Germinal center (tissue), 1 donor: ENCODE measurements around the gene BTF3L4.
"Not testable (repeated sequence)": the region's sequence is repeated elsewhere in the genome, so short reads cannot be mapped to it uniquely, and the experiment has no call there.

Experiments used
- DNase-seq: peaks from one replicate; pipeline ENCODE4 v3.0.0; 2012; ENCODE audit warnings: mixed read lengths, low spot score

BTF3L4 gene

GRCh38 chr1:52055066-52055865, 829 bp upstream of the BTF3L4 start, which contains the start of gene TXNDC12:
TXNDC12 (minus strand) TSS chr1:52055191; CDS start chr1:52055096, 95 bp downstream.
- peak; percentile 77 for DNase-seq

DNA sequence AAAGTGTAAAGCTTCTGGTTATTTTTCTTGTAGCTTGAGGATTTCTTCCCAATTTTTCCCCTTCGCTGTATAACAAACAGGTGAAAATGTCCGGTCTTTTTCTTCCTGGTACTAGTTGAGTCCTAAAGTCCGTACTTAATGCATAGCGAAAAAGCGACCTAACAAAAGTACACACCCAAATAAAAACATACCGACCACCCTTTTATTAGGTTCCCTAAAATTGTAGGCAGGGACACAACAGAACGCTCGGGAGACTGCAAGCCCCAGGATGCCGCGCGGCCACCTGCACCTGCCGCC, 281 bp upstream of the BTF3L4 start:
- DNase-seq: no peak

- DNase-seq: no peak
Observed at GRCh38 chr1:52056937-52057231, 789 bp downstream of the BTF3L4 start.

DNA sequence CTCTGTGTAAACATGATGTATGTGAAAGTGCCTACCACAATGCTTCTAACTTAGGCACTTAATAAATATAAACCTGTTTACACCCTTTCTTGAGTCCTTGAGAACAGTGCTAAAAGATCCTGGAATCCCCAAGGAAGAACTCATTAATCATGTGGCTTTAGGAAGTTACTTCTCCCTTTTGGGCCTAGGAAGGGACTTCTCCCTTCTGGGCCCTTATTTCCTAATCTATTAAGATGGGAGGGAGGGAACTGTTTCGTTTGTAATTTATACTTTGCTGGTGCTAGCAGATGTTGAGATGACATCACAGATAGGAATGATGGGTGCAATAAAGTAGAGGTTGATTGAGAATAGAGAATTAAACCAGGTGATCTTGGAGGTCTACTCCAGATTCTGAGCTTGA, 1.2 kb downstream of the BTF3L4 start:
- DNase-seq: no peak

GRCh38 chr1:52057876-52058415, 1.9 kb downstream of the BTF3L4 start:
- DNase-seq: no peak

GRCh38 chr1:52059321-52059720, 3.2 kb downstream of the BTF3L4 start:
- no peak for DNase-seq

GRCh38 chr1:52059888-52060287, 3.8 kb downstream of the BTF3L4 start:
- no peak for DNase-seq

GRCh38 chr1:52060822-52061221, 4.7 kb downstream of the BTF3L4 start:
- no peak for DNase-seq

DNA sequence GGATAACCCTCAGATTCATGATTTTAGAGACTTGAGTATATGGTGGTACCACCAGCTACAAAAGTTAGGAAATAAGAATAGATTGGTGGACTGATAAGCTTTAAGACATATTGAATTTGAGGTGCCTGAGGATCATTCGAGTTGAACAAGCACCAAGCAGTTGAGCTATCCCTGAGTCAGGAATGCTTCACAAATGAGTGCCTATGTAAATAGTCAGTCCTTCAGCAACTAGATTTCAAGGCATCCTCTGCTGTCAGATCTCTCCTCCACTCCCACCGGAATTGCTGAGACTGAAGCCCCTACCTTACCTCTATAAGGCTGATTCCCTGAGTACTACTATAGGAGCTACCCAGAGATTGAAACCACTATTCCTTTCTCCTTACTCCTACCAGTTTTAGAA, 7.1 kb downstream of the BTF3L4 start:
- DNase-seq: no peak

- DNase-seq: no peak
Observed at GRCh38 chr1:52070704-52071103, 14.6 kb downstream of the BTF3L4 start.

- no peak for DNase-seq
Observed at GRCh38 chr1:52072291-52072690, 16.2 kb downstream of the BTF3L4 start.

- not testable (repeated sequence) for DNase-seq
Observed at GRCh38 chr1:52077277-52077676, 21.2 kb downstream of the BTF3L4 start.

DNA sequence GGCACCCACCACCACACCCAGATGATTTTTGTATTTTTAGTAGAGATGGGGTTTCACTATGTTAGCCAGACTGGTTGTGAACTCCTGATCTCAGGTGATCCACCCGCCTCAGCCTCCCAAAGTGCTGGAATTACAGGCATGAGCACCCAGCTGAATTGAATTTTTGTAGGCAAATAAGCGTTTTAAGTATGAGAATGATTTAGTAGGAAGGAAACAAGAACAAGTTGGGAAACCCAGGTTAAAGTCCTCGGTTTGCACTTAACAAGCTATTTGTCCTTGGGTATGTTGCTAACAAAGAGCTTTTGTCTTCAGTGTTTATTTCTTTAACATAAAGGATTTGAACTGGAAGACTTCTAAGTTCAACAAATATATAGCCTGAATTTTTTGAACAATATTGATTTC, 23.9 kb downstream of the BTF3L4 start:
- no peak for DNase-seq

DNA sequence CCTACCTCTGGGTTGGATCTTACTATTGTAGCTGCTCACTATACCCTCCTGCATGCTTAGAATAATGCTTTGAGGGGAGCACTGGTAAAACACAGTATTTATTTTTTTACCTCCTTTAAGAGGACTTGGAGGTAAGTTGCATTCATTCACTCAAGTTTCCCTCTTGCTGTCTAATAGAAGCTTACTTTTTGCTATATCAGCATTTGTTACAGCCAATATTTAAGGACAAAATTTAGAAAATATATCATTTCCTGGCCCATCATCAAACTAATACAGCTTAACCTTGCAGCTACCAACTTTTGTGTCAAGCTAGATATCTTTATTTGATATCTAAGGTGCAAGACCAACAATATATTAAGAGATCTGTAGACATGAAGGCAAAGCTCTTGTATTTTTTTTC, 31.8 kb downstream of the BTF3L4 start:
- DNase-seq: not testable (repeated sequence)

DNA sequence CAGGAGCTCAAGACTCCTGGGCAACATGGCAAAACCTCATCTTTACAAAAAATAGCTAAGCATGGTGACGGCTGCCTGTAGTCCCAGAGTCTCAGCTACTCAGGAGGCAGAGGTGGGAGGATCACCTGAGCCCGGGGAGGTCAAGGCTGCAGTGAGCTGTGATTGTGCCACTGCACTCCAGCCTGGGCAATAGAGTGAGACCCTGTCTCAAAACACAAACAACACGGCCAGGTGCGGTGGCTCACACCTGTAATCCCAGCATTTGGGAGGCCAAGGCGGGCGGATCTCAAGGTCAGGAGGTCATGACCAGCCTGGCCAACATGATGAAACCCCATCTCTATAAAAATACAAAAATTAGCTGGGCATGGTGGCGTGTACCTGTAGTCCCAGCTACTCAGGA, 38.2 kb downstream of the BTF3L4 start:
- DNase-seq: not testable (repeated sequence)

DNA sequence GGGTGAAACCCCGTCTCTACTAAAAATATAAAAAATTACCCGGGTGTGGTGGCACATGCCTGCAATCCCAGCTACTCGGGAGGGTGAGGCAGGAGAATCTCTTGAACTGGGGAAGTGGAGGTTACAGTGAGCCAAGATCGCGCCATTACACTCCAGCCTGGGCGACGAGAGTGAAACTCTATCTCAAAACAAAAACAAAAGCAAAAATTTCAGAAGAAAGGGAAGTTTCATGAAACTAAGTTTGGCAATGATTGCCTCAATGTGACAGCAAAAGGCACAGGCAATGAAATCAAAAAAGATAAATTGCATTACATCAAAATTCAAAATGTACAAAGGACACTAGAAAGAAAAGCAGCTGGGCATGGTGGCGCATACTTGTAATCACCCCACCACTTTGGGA, 40.1 kb downstream of the BTF3L4 start:
- DNase-seq: no peak

- no peak for DNase-seq
Observed at GRCh38 chr1:52098139-52098871, 42.2 kb downstream of the BTF3L4 start.

- DNase-seq: no peak
Observed at GRCh38 chr1:52102336-52103013, 46.4 kb downstream of the BTF3L4 start.

DNA sequence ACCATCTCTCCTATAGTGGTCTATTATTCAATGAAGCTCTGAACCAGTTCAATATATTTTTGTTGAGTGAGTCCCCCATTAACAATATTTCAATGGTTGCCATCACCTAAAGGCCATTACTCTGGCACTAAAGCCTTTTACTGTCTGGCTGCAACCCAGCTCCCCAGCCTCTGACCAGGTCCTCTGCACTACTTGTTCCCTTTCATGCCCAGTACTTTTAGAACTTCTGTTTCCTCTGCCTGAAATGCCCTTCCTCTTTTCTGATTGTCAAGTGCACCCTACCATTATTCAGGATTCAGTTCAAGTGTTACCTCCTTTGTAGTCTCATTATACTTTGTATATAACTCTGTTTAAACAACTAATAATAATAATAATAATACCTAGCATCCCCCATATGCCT, 55.4 kb downstream of the BTF3L4 start:
- DNase-seq: no peak

- no peak for DNase-seq
Observed at GRCh38 chr1:52112489-52112888, 56.4 kb downstream of the BTF3L4 start.

GRCh38 chr1:52119301-52120079, 63.4 kb downstream of the BTF3L4 start:
- no peak for DNase-seq

DNA sequence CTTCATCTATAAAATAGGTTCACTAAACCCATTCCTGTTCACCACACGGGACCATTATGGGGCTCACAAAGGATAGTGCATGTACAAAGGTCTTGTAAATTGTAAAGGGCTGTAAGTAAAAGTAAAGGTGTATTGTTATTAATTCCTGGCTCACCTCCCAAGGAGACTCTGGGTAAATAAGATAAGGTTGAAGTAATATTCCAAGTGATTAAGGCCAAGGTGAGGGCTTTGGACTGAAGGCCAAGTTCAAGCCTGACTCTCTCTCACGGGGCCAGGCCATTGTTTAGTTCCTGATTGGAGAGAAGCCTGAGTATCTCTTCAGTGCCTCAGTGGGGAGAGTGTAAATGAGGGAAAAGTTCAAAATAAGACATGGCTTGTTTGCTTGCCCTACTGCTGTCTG, 66.3 kb downstream of the BTF3L4 start:
- no peak for DNase-seq
